A549 (cell line): Measurements from ENCODE around the gene ANG. TPM values are rescaled to one million over a fixed set of nuclear protein-coding genes. Genes with fewer than 3 reads are reported as not detected.
A peak's percentile ranks its signal among the peaks of the same experiment; 100 is the strongest.

Experiments used
- ATAC-seq, 2 experiments: fragments of 200-7000 bp in 1 of 2; fragments of >200 bp in 1 of 2; cut with Nextera tagmentation in 1 of 2; cut with Tn5 transposase in 1 of 2; 3 replicates each; pipeline versions ENCODE4 v1.8.0 to v1.9.1; 2018 to 2020; ENCODE audit warnings: mild to moderate bottlenecking in 1 of 2, moderate library complexity in 1 of 2
- CTCF ChIA-PET: fragments of 300-600 bp; sonication (Branson Sonifier 250); formaldehyde crosslinking; extraction: SDS; loops from one replicate; lab custom pipeline; 2021; ENCODE audit warnings: antibody characterized with exemption, inconsistent platforms; lab: Yijun Ruan, JAX
- POLR2A ChIA-PET: fragments of 350-600 bp; formaldehyde crosslinking; extraction: SDS; loops from one replicate; lab custom pipeline; 2021; ENCODE audit warnings: antibody characterized with exemption, inconsistent platforms; lab: Yijun Ruan, JAX
- DNase-seq, 2 experiments: peaks; one replicate each; pipeline versions ENCODE4 v3.0.0 to v3.0.0-alpha.2; 2011 to 2016; ENCODE audit warnings: low read depth in 1 of 2, low spot score in 1 of 2
- FAIRE-seq: peaks from 2 replicates; lab custom pipeline; 2011; peaks lifted over from hg19 to GRCh38; lab: Jason Lieb, UNC
- H3K27ac ChIP-seq, 2 experiments: fragments of >200 bp; sonication (Bioruptor Twin); formaldehyde crosslinking; 3 replicates each; pipeline ENCODE4 v1.5.1; 2016 to 2017
- H3K4me1 ChIP-seq: fragments of >200 bp; sonication (Bioruptor Twin); formaldehyde crosslinking; 3 replicates; pipeline ENCODE4 v1.6.1; 2016
- H3K4me2 ChIP-seq: fragments of >200 bp; sonication (Bioruptor Twin); formaldehyde crosslinking; 3 replicates; pipeline ENCODE4 v1.6.1; 2016
- H3K4me3 ChIP-seq: fragments of >200 bp; sonication (Bioruptor Twin); formaldehyde crosslinking; 3 replicates; pipeline ENCODE4 v1.5.1; 2016
- H3K9me3 ChIP-seq: fragments of >200 bp; sonication (Bioruptor Twin); formaldehyde crosslinking; 3 replicates; pipeline ENCODE4 v1.6.1; 2016
- BCL3 ChIP-seq: fragments of >200 bp; sonication (Bioruptor Twin); formaldehyde crosslinking; IDR thresholded peaks from 3 replicates; pipeline ENCODE4 v1.6.1; 2016
- CBX8 ChIP-seq: fragments of 200-600 bp; sonication (generic); IDR thresholded peaks from 2 replicates; pipeline ENCODE4 v1.6.1; 2016
- CHD2 ChIP-seq: fragments of 150-350 bp; IDR thresholded peaks from 2 replicates; pipeline ENCODE4 v1.6.1; 2014; ENCODE audit warnings: low read length; ENCODE audit not compliant: partially characterized antibody
- CTCF ChIP-seq: fragments of >200 bp; sonication (Bioruptor Twin); formaldehyde crosslinking; IDR thresholded peaks from 3 replicates; pipeline ENCODE4 v1.5.1; 2016
- EHMT2 ChIP-seq: fragments of 200-600 bp; sonication (generic); IDR thresholded peaks from 2 replicates; pipeline ENCODE4 v1.6.1; 2016; ENCODE audit warnings: antibody characterized with exemption, low read depth, mild to moderate bottlenecking, moderate library complexity
- EP300 ChIP-seq, 2 experiments: fragments of >200 bp; sonication (Bioruptor Twin); formaldehyde crosslinking; IDR thresholded peaks; 2 replicates in 1 of 2; 3 replicates in 1 of 2; pipeline ENCODE4 v1.6.1; 2016 to 2017
- ESRRA ChIP-seq: fragments of 150-350 bp; IDR thresholded peaks from 2 replicates; pipeline ENCODE4 v1.6.1; 2014; ENCODE audit warnings: mild to moderate bottlenecking, low read length, borderline replicate concordance
- FOSB ChIP-seq: fragments of 250-450 bp; sonication (Bioruptor Pico); IDR thresholded peaks from 2 replicates; pipeline ENCODE4 v1.5.0; 2020; ENCODE audit warnings: mild to moderate bottlenecking, moderate library complexity
- FOSL2 ChIP-seq, 2 experiments: fragments of 450-650 bp in 1 of 2; fragments of >200 bp in 1 of 2; sonication (Bioruptor Twin) in 1 of 2; formaldehyde crosslinking; IDR thresholded peaks; 2 replicates each; pipeline versions ENCODE4 v1.5.0 to v1.6.1; 2016 to 2020; ENCODE audit warnings: mild to moderate bottlenecking in 1 of 2, moderate library complexity in 1 of 2
- FOXS1 ChIP-seq: fragments of 250-450 bp; sonication (Bioruptor Pico); IDR thresholded peaks from 2 replicates; pipeline ENCODE4 v1.5.0; 2020; ENCODE audit warnings: mild to moderate bottlenecking, moderate library complexity
- GATA3 ChIP-seq: IDR thresholded peaks from 2 replicates; pipeline ENCODE4 v1.6.1; 2012; ENCODE audit warnings: borderline replicate concordance
- HDAC2 ChIP-seq: fragments of 200-600 bp; sonication (generic); IDR thresholded peaks from 2 replicates; pipeline ENCODE4 v1.6.1; 2016
- HEYL ChIP-seq: fragments of 250-450 bp; sonication (Bioruptor Pico); IDR thresholded peaks from 2 replicates; pipeline ENCODE4 v1.8.0; 2021; ENCODE audit warnings: mild to moderate bottlenecking, moderate library complexity
- HOXA7 ChIP-seq: fragments of 250-450 bp; sonication (Bioruptor Pico); IDR thresholded peaks from 2 replicates; pipeline ENCODE4 v1.5.0; 2020; ENCODE audit warnings: mild to moderate bottlenecking, moderate library complexity
- HOXB5 ChIP-seq: fragments of 250-450 bp; sonication (Bioruptor Pico); IDR thresholded peaks from 2 replicates; pipeline ENCODE4 v1.5.0; 2020; ENCODE audit warnings: mild to moderate bottlenecking, moderate library complexity
- KDM1A ChIP-seq: fragments of 200-600 bp; sonication (generic); IDR thresholded peaks from 2 replicates; pipeline ENCODE4 v1.6.1; 2016; ENCODE audit warnings: low read depth, mild to moderate bottlenecking
- NFE2L2 ChIP-seq: fragments of 150-350 bp; conservative IDR thresholded peaks from 2 replicates; pipeline ENCODE4 v1.6.1; 2014; ENCODE audit warnings: low read length
- PBX3 ChIP-seq: IDR thresholded peaks from 2 replicates; pipeline ENCODE4 v1.6.1; 2012
- POLR2AphosphoS2 ChIP-seq: conservative IDR thresholded peaks from 2 replicates; pipeline ENCODE4 v1.6.1; 2012; ENCODE audit warnings: low read length, improper control_type of control experiment, inconsistent platforms
- RAD21 ChIP-seq, 2 experiments: fragments of >200 bp in 1 of 2; sonication (Bioruptor Twin) in 1 of 2; formaldehyde crosslinking in 1 of 2; IDR thresholded peaks in 1 of 2; conservative IDR thresholded peaks in 1 of 2; 2 replicates in 1 of 2; 3 replicates in 1 of 2; pipeline ENCODE4 v1.6.1; 2012 to 2018; ENCODE audit warnings: inconsistent platforms in 1 of 2
- RARB ChIP-seq: fragments of 250-450 bp; sonication (Bioruptor Pico); IDR thresholded peaks from 2 replicates; pipeline ENCODE4 v1.8.0; 2021; ENCODE audit warnings: mild to moderate bottlenecking, moderate library complexity
- RCOR1 ChIP-seq: fragments of 150-350 bp; IDR thresholded peaks from 2 replicates; pipeline ENCODE4 v1.6.1; 2014; ENCODE audit warnings: antibody characterized with exemption, low read length, low read depth
- SMC3 ChIP-seq: fragments of >200 bp; sonication (Bioruptor Twin); formaldehyde crosslinking; IDR thresholded peaks from 3 replicates; pipeline ENCODE4 v1.6.1; 2018; ENCODE audit warnings: inconsistent platforms
- SREBF2 ChIP-seq: fragments of 450-650 bp; IDR thresholded peaks from 2 replicates; pipeline ENCODE4 v1.6.1; 2014; ENCODE audit warnings: mild to moderate bottlenecking, moderate library complexity
- TP53 ChIP-seq: fragments of 250-450 bp; sonication (Bioruptor Pico); IDR thresholded peaks from 2 replicates; pipeline ENCODE4 v1.5.0; 2021; ENCODE audit warnings: mild to moderate bottlenecking, moderate library complexity
- USF2 ChIP-seq: fragments of 450-650 bp; IDR thresholded peaks from 2 replicates; pipeline ENCODE4 v1.6.1; 2014; ENCODE audit warnings: antibody characterized with exemption
- ZSCAN20 ChIP-seq: fragments of 250-450 bp; sonication (Bioruptor Pico); IDR thresholded peaks from 2 replicates; pipeline ENCODE4 v1.8.0; 2022; ENCODE audit warnings: mild to moderate bottlenecking, moderate library complexity
- WGBS: methylation state at CpG from one replicate; pipeline ENCODE4 v1.1.6; 2017; ENCODE audit errors: missing lambda C conversion rate; 5-methylcytosine and 5-hydroxymethylcytosine counted together
- polyA plus RNA-seq, 4 experiments: library from polyadenylated mRNA; depleted of rRNA in 3 of 4; stranded (reverse); fragments of >200 nt; fragmentation: RNase III in 1 of 4; extraction: RNeasy Plus Mini Kit Qiagen cat#74134 plus additional on column Dnase treatment in 1 of 4; gene quantifications; 2 replicates in 3 of 4; 3 replicates in 1 of 4; pipeline ENCODE4 v1.2.3, GENCODE V29; 2011 to 2017
- TF ChIP-seq, protein P1 (sequence below): IDR thresholded peaks from 2 replicates; pipeline ENCODE4 v1.6.1; 2012; ENCODE audit warnings: low read depth, borderline replicate concordance
- TF ChIP-seq, protein P2 (sequence below): IDR thresholded peaks from 2 replicates; pipeline ENCODE4 v1.6.1; 2012
- TF ChIP-seq, protein P3 (sequence below): fragments of 150-350 bp; IDR thresholded peaks from 2 replicates; pipeline ENCODE4 v1.6.1; 2014; ENCODE audit warnings: low read depth, mild to moderate bottlenecking, low read length
- TF ChIP-seq, protein P4 (sequence below): fragments of >200 bp; sonication (Bioruptor Twin); formaldehyde crosslinking; IDR thresholded peaks from 2 replicates; pipeline ENCODE4 v1.6.1; 2016

The ANG gene
- polyA plus RNA-seq, 2 of the 4 experiments (the other 2 are of a cell fraction) = 10.5 to 35.4 TPM

- Histone ChIP-seq H3K4me2 (peak overlapping the region; percentile 55), H3K27ac (peak overlapping the region; percentile 2 to 26; a peak in 1 of 6 replicates), H3K4me1 (peaks cover 34% of the 10 kb centered on the region), H3K9me3 (no peaks in the 10 kb centered on the region), H3K4me3 (peak overlapping the region; percentile 5; the same call in 1 of the 3 replicates)
- WGBS = 24% methylated on average over 9 of the region's 9 CpGs
- TF ChIP-seq, protein P1, sequence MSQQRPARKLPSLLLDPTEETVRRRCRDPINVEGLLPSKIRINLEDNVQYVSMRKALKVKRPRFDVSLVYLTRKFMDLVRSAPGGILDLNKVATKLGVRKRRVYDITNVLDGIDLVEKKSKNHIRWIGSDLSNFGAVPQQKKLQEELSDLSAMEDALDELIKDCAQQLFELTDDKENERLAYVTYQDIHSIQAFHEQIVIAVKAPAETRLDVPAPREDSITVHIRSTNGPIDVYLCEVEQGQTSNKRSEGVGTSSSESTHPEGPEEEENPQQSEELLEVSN = no peak
- TF ChIP-seq PBX3 (no peak), NFE2L2 (no peak), FOXS1 (CRISPR knock-in tag) (no peak), USF2 (peak; percentile 55), GATA3 (no peak), FOSB (CRISPR knock-in tag) (no peak), CHD2 (no peak), EHMT2 (no peak), RAD21 (conservative IDR thresholded peaks at IDR 0.05 in 1 of 2, IDR thresholded peaks at IDR 0.05 in 1 of 2) (peak; percentile 88 to 92), CTCF (peak; percentile 88), HEYL (CRISPR knock-in tag) (no peak), HOXA7 (CRISPR knock-in tag) (no peak), KDM1A (no peak), CBX8 (no peak), SMC3 (peak; percentile 76), SREBF2 (no peak), TP53 (no peak), POLR2AphosphoS2 (no peak), HDAC2 (no peak), EP300 (IDR thresholded peaks at IDR 0.05) (no peak), RCOR1 (no peak), RARB (no peak), FOSL2 (IDR thresholded peaks at IDR 0.05) (no peak), FOSL2 (CRISPR knock-in tag; IDR thresholded peaks at IDR 0.05) (no peak), BCL3 (no peak), HOXB5 (CRISPR knock-in tag) (no peak), ESRRA (no peak), ZSCAN20 (CRISPR knock-in tag) (no peak)
- TF ChIP-seq, protein P2, sequence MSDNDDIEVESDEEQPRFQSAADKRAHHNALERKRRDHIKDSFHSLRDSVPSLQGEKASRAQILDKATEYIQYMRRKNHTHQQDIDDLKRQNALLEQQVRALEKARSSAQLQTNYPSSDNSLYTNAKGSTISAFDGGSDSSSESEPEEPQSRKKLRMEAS = no peak
- TF ChIP-seq, protein P3, sequence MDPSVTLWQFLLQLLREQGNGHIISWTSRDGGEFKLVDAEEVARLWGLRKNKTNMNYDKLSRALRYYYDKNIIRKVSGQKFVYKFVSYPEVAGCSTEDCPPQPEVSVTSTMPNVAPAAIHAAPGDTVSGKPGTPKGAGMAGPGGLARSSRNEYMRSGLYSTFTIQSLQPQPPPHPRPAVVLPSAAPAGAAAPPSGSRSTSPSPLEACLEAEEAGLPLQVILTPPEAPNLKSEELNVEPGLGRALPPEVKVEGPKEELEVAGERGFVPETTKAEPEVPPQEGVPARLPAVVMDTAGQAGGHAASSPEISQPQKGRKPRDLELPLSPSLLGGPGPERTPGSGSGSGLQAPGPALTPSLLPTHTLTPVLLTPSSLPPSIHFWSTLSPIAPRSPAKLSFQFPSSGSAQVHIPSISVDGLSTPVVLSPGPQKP = no peak
- TF ChIP-seq, protein P4, sequence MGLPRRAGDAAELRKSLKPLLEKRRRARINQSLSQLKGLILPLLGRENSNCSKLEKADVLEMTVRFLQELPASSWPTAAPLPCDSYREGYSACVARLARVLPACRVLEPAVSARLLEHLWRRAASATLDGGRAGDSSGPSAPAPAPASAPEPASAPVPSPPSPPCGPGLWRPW = no peak
- FAIRE-seq (peak; percentile 63), ATAC-seq (peak; percentile 82 to 84), DNase-seq (peak; percentile 71 to 81)
- CTCF ChIA-PET = interaction anchor here (0.5 to 9.1 kb wide), 51 partner anchors 9 to 811 kb away, joined by 3 to 130 read pairs (median 4); partner anchors contain the start of gene PARP2
- POLR2A ChIA-PET = interaction anchor here (1.1 to 1.4 kb wide), 3 partner anchors 9 to 77 kb away, joined by 3 to 9 read pairs (median 6); no protein-coding TSS in a partner anchor
Measured at GRCh38 chr14:20690848-20691640, 2.5 kb downstream of the ANG start.
